ENCODE data around the gene MVB12B. TPM values are rescaled to one million over a fixed set of nuclear protein-coding genes. Genes with fewer than 3 reads are reported as not detected.

Gene MVB12B
- polyA plus RNA-seq, 1 donor from 2014 or later, result 39.5 TPM

GRCh38 chr9:126392662-126393371, 66.2 kb downstream of the MVB12B start:
- Histone ChIP-seq H3K4me3 (ENCODE audit: low read length) (no peak overlapping the region), H3K27me3 (ENCODE audit: insufficient read depth, low read depth, low read length) (no peaks in the 10 kb centered on the region), H3F3A (ENCODE audit: insufficient read depth, low read length, poor library complexity, severe bottlenecking) (no peaks in the 10 kb centered on the region), H3K9ac (ENCODE audit: low read length) (no peak overlapping the region), H3K9me3 (ENCODE audit: low read length) (no peaks in the 10 kb centered on the region), H3K4me2 (ENCODE audit: low read length) (no peak overlapping the region), H3K36me3 (ENCODE audit: insufficient read depth, low read length) (peaks cover 5% of the 10 kb centered on the region), H3K27ac (ENCODE audit: low read length) (no peak overlapping the region), H3K9me2 (ENCODE audit: insufficient read depth, low read length) (no peaks in the 10 kb centered on the region), H2AFZ (ENCODE audit: low read depth, low read length) (no peak overlapping the region), H4K20me1 (ENCODE audit: insufficient read depth) (no peaks in the 10 kb centered on the region), H3K79me2 (replicated peaks; ENCODE audit: insufficient read depth, low read length) (no peaks in the 10 kb centered on the region)
- TF ChIP-seq TAF1 (IDR thresholded peaks at IDR 0.05; ENCODE audit: low read depth) (no peak), RAD21 (conservative IDR thresholded peaks at IDR 0.05) (no peak), SMC3 (conservative IDR thresholded peaks at IDR 0.05; ENCODE audit: poor library complexity) (no peak), MXI1 (conservative IDR thresholded peaks at IDR 0.05; ENCODE audit: poor library complexity, severe bottlenecking) (no peak), CTCF (IDR thresholded peaks at IDR 0.05; ENCODE audit: poor library complexity, severe bottlenecking) (no peak), EP300 (conservative IDR thresholded peaks at IDR 0.05; ENCODE audit: poor library complexity, severe bottlenecking) (no peak), POLR2AphosphoS5 (IDR thresholded peaks at IDR 0.05) (no peak), REST (IDR thresholded peaks at IDR 0.05; ENCODE audit: borderline replicate concordance) (no peak), EZH2 (IDR thresholded peaks at IDR 0.05; ENCODE audit: borderline replicate concordance, insufficient read depth, low read length, poor library complexity, severe bottlenecking) (no peak)

GRCh38 chr9:126393876-126394275, 67.2 kb downstream of the MVB12B start:
- Histone ChIP-seq H4K20me1 (ENCODE audit: insufficient read depth) (no peaks in the 10 kb centered on the region), H3K4me3 (ENCODE audit: low read length) (no peak overlapping the region), H3K9me3 (ENCODE audit: low read length) (no peaks in the 10 kb centered on the region), H3K36me3 (ENCODE audit: insufficient read depth, low read length) (peaks cover 5% of the 10 kb centered on the region), H2AFZ (ENCODE audit: low read depth, low read length) (no peak overlapping the region), H3K79me2 (replicated peaks; ENCODE audit: insufficient read depth, low read length) (no peaks in the 10 kb centered on the region), H3K27me3 (ENCODE audit: insufficient read depth, low read depth, low read length) (no peaks in the 10 kb centered on the region), H3K4me2 (ENCODE audit: low read length) (no peak overlapping the region), H3K9ac (ENCODE audit: low read length) (no peak overlapping the region), H3K9me2 (ENCODE audit: insufficient read depth, low read length) (no peaks in the 10 kb centered on the region), H3K27ac (ENCODE audit: low read length) (no peak overlapping the region), H3F3A (ENCODE audit: insufficient read depth, low read length, poor library complexity, severe bottlenecking) (no peaks in the 10 kb centered on the region)
- TF ChIP-seq RAD21 (conservative IDR thresholded peaks at IDR 0.05) (no peak), EP300 (conservative IDR thresholded peaks at IDR 0.05; ENCODE audit: poor library complexity, severe bottlenecking) (no peak)
